HG02981 (cell line): ENCODE measurements around the gene ASPSCR1.

Experiments
- ATAC-seq: cut with Tn5 transposase; IDR thresholded peaks from one replicate; pipeline ENCODE4 v1.9.1; 2021; ENCODE audit warnings: mild to moderate bottlenecking, moderate library complexity; ENCODE audit not compliant: unreplicated experiment

ASPSCR1 gene

GRCh38 chr17:82009413-82009812 is 32.0 kb downstream of the ASPSCR1 start:
- ATAC-seq = no peak

- ATAC-seq = no peak
These were observed 33.4 kb downstream of the ASPSCR1 start for GRCh38 chr17:82010575-82011525.

GRCh38 chr17:82011617-82012187 is 34.3 kb downstream of the ASPSCR1 start:
- no peak for ATAC-seq

- no peak for ATAC-seq
These were observed 34.8 kb downstream of the ASPSCR1 start for GRCh38 chr17:82012261-82012639.

- ATAC-seq = no peak
These were observed 35.3 kb downstream of the ASPSCR1 start for GRCh38 chr17:82012640-82013295.

- no peak for ATAC-seq
These were observed 35.9 kb downstream of the ASPSCR1 start for GRCh38 chr17:82013341-82013740.

GRCh38 chr17:82013772-82014321 is 36.4 kb downstream of the ASPSCR1 start:
- ATAC-seq = no peak

- no peak for ATAC-seq
These were observed 37.0 kb downstream of the ASPSCR1 start for GRCh38 chr17:82014432-82014831.

GRCh38 chr17:82014971-82015310 is 37.5 kb downstream of the ASPSCR1 start:
- ATAC-seq = no peak

- no peak for ATAC-seq
These were observed 38.0 kb downstream of the ASPSCR1 start for GRCh38 chr17:82015311-82015971.

- ATAC-seq = no peak
These were observed 38.8 kb downstream of the ASPSCR1 start for GRCh38 chr17:82016061-82016874.

GRCh38 chr17:82016875-82017459 is 39.5 kb downstream of the ASPSCR1 start:
- no peak for ATAC-seq

GRCh38 chr17:82017612-82018151 is 40.3 kb downstream of the ASPSCR1 start:
- ATAC-seq = no peak

GRCh38 chr17:82018152-82018988 is 40.9 kb downstream of the ASPSCR1 start:
- no peak for ATAC-seq

- ATAC-seq = no peak
These were observed 41.7 kb downstream of the ASPSCR1 start for GRCh38 chr17:82018989-82019689.

GRCh38 chr17:82019690-82020571 is 42.5 kb downstream of the ASPSCR1 start:
- ATAC-seq = no peak

- no peak for ATAC-seq
These were observed 43.2 kb downstream of the ASPSCR1 start for GRCh38 chr17:82020572-82021106.
